ENCODE measurements around the gene PCP4.

DNA sequence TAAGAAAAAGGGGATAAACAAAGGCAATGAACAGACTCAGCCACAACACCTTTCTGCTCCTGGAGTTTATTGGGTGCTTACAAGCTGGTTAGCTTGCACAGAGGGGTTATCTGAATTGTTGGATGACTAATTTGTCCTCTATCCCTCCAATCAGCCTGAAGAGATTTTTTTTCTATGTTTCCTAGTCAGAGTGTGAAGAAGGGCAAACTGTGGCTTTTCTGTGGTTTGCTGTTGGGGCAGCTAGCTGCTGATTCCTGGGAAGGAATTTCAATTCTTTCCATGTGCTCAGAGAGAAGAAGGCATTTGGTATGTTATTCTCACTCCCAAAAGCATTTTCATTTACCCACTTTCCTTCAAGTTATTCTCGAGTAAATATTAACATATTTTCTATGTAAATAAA, 48.6 kb downstream of the PCP4 start:
- no peak for TF ChIP-seq CTCF (IDR thresholded peaks at IDR 0.05 in 4 of 5, conservative IDR thresholded peaks at IDR 0.05 in 1 of 5)
- TF ChIP-seq POLR2A (IDR thresholded peaks at IDR 0.05): no peak

Measured in gastrocnemius medialis (tissue), 4 donors.